Keratinocyte (primary cell): ENCODE results near the gene CNPY1. TPM values are rescaled to one million over a fixed set of nuclear protein-coding genes. Genes with fewer than 3 reads are reported as not detected.
"Not testable (repeated sequence)": the region's sequence is repeated elsewhere in the genome, so short reads cannot be mapped to it uniquely, and the experiment has no call there.

ENCODE experiments used
- DNase-seq: peaks from one replicate; pipeline ENCODE4 v3.0.0-alpha.2; 2011; ENCODE audit warnings: low read depth, missing footprints, low spot score
- FAIRE-seq: peaks from 2 replicates; lab custom pipeline; 2011; peaks lifted over from hg19 to GRCh38; lab: Jason Lieb, UNC
- H2AFZ ChIP-seq: 2 replicates; pipeline ENCODE4 v1.6.0; 2012; ENCODE audit warnings: low read length, control low read depth, inconsistent platforms; ENCODE audit not compliant: control insufficient read depth
- H3K27ac ChIP-seq: 2 replicates; pipeline ENCODE4 v1.5.1; 2011; ENCODE audit warnings: low read length; ENCODE audit not compliant: control insufficient read depth, insufficient read depth
- H3K27me3 ChIP-seq: 3 replicates; pipeline ENCODE4 v1.6.0; 2011; ENCODE audit warnings: low read length; ENCODE audit not compliant: control insufficient read depth, insufficient read depth; ENCODE audit errors: extremely low read depth
- H3K36me3 ChIP-seq, 2 experiments: 2 replicates in 1 of 2; 3 replicates in 1 of 2; pipeline ENCODE4 v1.5.1; 2011; ENCODE audit warnings: low read length in 2 of 2, mild to moderate bottlenecking in 1 of 2; ENCODE audit not compliant: control insufficient read depth in 2 of 2, insufficient read depth in 2 of 2; ENCODE audit errors: extremely low read depth in 1 of 2
- H3K4me1 ChIP-seq: 3 replicates; pipeline ENCODE4 v1.5.1; 2011; ENCODE audit warnings: low read length; ENCODE audit not compliant: control insufficient read depth, insufficient read depth; ENCODE audit errors: extremely low read depth
- H3K4me2 ChIP-seq: 3 replicates; pipeline ENCODE4 v1.6.0; 2011; ENCODE audit warnings: low read depth, low read length; ENCODE audit not compliant: control insufficient read depth, insufficient read depth; ENCODE audit errors: extremely low read depth
- H3K4me3 ChIP-seq, 3 experiments: fragments of 200-600 bp in 1 of 3; sonication (generic) in 1 of 3; 2 replicates in 2 of 3; 3 replicates in 1 of 3; pipeline ENCODE4 v1.5.1; 2011 to 2016; ENCODE audit warnings: low read length in 3 of 3, mild to moderate bottlenecking in 3 of 3, control low read depth in 2 of 3, inconsistent platforms in 1 of 3, low read depth in 1 of 3, mixed read lengths in 1 of 3, mixed run types in 1 of 3, moderate library complexity in 1 of 3; ENCODE audit not compliant: control insufficient read depth in 2 of 3, insufficient read depth in 2 of 3; ENCODE audit errors: extremely low read depth in 1 of 3
- H3K79me2 ChIP-seq: 2 replicates; pipeline ENCODE4 v1.6.0; 2012; ENCODE audit warnings: low read length; ENCODE audit not compliant: control insufficient read depth, insufficient read depth
- H3K9ac ChIP-seq: 3 replicates; pipeline ENCODE4 v1.6.0; 2011; ENCODE audit warnings: low read length; ENCODE audit not compliant: control insufficient read depth, insufficient read depth; ENCODE audit errors: extremely low read depth
- H3K9me1 ChIP-seq: 3 replicates; pipeline ENCODE4 v1.6.0; 2011; ENCODE audit warnings: low read length; ENCODE audit not compliant: control insufficient read depth, insufficient read depth; ENCODE audit errors: extremely low read depth
- H3K9me3 ChIP-seq: 2 replicates; pipeline ENCODE4 v1.5.1; 2012; ENCODE audit warnings: low read depth, low read length; ENCODE audit not compliant: control insufficient read depth
- H4K20me1 ChIP-seq: 3 replicates; pipeline ENCODE4 v1.6.0; 2011; ENCODE audit warnings: low read length; ENCODE audit not compliant: control insufficient read depth, insufficient read depth; ENCODE audit errors: extremely low read depth
- EZH2 ChIP-seq: IDR thresholded peaks from one replicate; pipeline ENCODE4 v1.6.1; 2012; ENCODE audit warnings: inconsistent platforms, mild to moderate bottlenecking, low read length, moderate library complexity
- dilution Hi-C: fragments of 300-500 bp; cut with MboI; formaldehyde crosslinking; loops from one replicate; pipeline ENCODE4 v1.7.0; 2020; ENCODE audit warnings: low sequenced_read_pairs; ENCODE audit not compliant: extremely low pct_ligation_motif_present
- polyA minus RNA-seq, 3 experiments: library from RNA; depleted of rRNA, polyadenylated mRNA; stranded (reverse); fragments of >200 nt; gene quantifications; 1 replicate in 1 of 3; 2 replicates in 1 of 3; 3 replicates in 1 of 3; pipeline ENCODE4 v1.2.3, GENCODE V29; 2011
- polyA plus RNA-seq, 5 experiments: library from polyadenylated mRNA; depleted of rRNA in 3 of 5; stranded (reverse) in 3 of 5; stranded (forward) in 1 of 5; unstranded in 1 of 5; fragments of >200 nt; gene quantifications; 1 replicate in 1 of 5; 2 replicates in 3 of 5; 3 replicates in 1 of 5; pipeline versions ENCODE4 v1.2.1 to v1.2.3, GENCODE V29; 2011 to 2012; ENCODE audit warnings: missing spikeins in 2 of 5, low read depth in 1 of 5, low replicate concordance in 1 of 5
- TF ChIP-seq, protein P1 (sequence below), 3 experiments: IDR thresholded peaks in 1 of 3; conservative IDR thresholded peaks in 1 of 3; optimal IDR thresholded peaks in 1 of 3; 2 replicates in 2 of 3; 3 replicates in 1 of 3; pipeline versions ENCODE3 to v1.5.1; 2011; ENCODE audit warnings: low read length in 3 of 3, mild to moderate bottlenecking in 3 of 3, moderate library complexity in 2 of 3, control low read depth in 1 of 3, inconsistent platforms in 1 of 3; ENCODE audit not compliant: insufficient read depth in 2 of 3; ENCODE audit errors: extremely low read depth in 1 of 3

CNPY1 gene
- polyA plus RNA-seq (not detected in 3 replicates), polyA minus RNA-seq (not detected in 3 replicates)
- polyA plus RNA-seq (2011; ENCODE audit: low read depth): not detected
- not detected in 2 replicates for polyA plus RNA-seq (2011; cell fraction: cytosol; rRNA removed)
- polyA plus RNA-seq (2011; cell fraction: nucleus; rRNA removed): not detected in 2 replicates
- not detected in 2 replicates for polyA plus RNA-seq (2012; ENCODE audit: low replicate concordance)
- not detected for polyA minus RNA-seq (2011; cell fraction: cytosol; rRNA and poly(A)+ RNA removed)
- not detected in 2 replicates for polyA minus RNA-seq (2011; cell fraction: nucleus; rRNA and poly(A)+ RNA removed)

- H3K4me3 ChIP-seq, H3K9me1 ChIP-seq, dilution Hi-C loops, H3K36me3 ChIP-seq, H3K27ac ChIP-seq, DNase-seq, H4K20me1 ChIP-seq, FAIRE-seq, H3K9me3 ChIP-seq, H3K9ac ChIP-seq, H3K79me2 ChIP-seq, H2AFZ ChIP-seq: not testable (repeated sequence)
- Histone ChIP-seq H3K4me2 (peak within 1 kb of the TSS; percentile 52), H3K27me3 (peaks cover 21% of the 10 kb centered on the region), H3K4me1 (peaks cover 12% of the 10 kb centered on the region)
Observed at GRCh38 chr7:155546449-155546848, at the start of gene CNPY1. Gene CNPY1 (minus strand): TSS chr7:155546559. CDS start chr7:155545929, 630 bp downstream.

DNA sequence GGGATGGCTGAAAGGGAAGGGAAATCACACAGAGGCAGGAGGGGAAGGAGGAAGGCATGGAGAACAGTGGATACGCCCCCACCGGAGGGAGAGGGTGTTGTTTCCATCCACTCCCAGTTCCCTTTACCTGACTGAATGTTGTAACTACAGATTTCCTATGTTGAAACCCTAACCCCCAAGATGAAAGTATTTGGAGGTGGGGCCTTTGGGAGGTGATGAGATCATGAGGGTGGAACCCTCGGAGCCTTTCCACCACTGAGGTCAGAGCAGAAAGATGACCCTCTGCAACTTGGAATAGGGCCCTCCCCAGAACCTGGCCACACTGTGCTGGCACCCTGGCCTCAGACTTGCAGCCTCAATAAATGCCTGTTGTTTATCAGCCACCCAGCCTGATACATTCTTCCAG is 48.6 kb upstream of the CNPY1 start:
- FAIRE-seq (no peak), DNase-seq (no peak)
- Histone ChIP-seq H3K9me3 (no peaks in the 10 kb centered on the region), H3K4me2 (no peak overlapping the region), H3K79me2 (no peaks in the 10 kb centered on the region), H3K27me3 (peaks cover 10% of the 10 kb centered on the region), H4K20me1 (no peaks in the 10 kb centered on the region), H3K4me3 (no peak overlapping the region), H3K36me3 (no peaks in the 10 kb centered on the region), H3K4me1 (peaks cover 4% of the 10 kb centered on the region), H3K9me1 (no peaks in the 10 kb centered on the region), H3K27ac (no peak overlapping the region), H3K9ac (no peak overlapping the region), H2AFZ (no peak overlapping the region)
- dilution Hi-C loops: loop anchor here (25.0 kb wide), 1 partner anchor 142 kb away; no protein-coding TSS in a partner anchor
- TF ChIP-seq, protein P1, sequence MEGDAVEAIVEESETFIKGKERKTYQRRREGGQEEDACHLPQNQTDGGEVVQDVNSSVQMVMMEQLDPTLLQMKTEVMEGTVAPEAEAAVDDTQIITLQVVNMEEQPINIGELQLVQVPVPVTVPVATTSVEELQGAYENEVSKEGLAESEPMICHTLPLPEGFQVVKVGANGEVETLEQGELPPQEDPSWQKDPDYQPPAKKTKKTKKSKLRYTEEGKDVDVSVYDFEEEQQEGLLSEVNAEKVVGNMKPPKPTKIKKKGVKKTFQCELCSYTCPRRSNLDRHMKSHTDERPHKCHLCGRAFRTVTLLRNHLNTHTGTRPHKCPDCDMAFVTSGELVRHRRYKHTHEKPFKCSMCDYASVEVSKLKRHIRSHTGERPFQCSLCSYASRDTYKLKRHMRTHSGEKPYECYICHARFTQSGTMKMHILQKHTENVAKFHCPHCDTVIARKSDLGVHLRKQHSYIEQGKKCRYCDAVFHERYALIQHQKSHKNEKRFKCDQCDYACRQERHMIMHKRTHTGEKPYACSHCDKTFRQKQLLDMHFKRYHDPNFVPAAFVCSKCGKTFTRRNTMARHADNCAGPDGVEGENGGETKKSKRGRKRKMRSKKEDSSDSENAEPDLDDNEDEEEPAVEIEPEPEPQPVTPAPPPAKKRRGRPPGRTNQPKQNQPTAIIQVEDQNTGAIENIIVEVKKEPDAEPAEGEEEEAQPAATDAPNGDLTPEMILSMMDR (optimal IDR thresholded peaks at IDR 0.05 in 1 of 3, IDR thresholded peaks at IDR 0.05 in 1 of 3, conservative IDR thresholded peaks at IDR 0.05 in 1 of 3; ENCODE audit: extremely low read depth in 1 of 3, insufficient read depth in 2 of 3, low read length in 3 of 3): peak in 1 of 3 experiments; percentile 12
- no peak for TF ChIP-seq EZH2
